GM19043 (cell line): ENCODE results near the gene CHTF8.
"Not testable (repeated sequence)": the region's sequence is repeated elsewhere in the genome, so short reads cannot be mapped to it uniquely, and the experiment has no call there.

Source experiments
- ATAC-seq: cut with Tn5 transposase; IDR thresholded peaks from one replicate; pipeline ENCODE4 v1.9.1; 2021; ENCODE audit warnings: low read depth; ENCODE audit not compliant: unreplicated experiment

Gene CHTF8

DNA sequence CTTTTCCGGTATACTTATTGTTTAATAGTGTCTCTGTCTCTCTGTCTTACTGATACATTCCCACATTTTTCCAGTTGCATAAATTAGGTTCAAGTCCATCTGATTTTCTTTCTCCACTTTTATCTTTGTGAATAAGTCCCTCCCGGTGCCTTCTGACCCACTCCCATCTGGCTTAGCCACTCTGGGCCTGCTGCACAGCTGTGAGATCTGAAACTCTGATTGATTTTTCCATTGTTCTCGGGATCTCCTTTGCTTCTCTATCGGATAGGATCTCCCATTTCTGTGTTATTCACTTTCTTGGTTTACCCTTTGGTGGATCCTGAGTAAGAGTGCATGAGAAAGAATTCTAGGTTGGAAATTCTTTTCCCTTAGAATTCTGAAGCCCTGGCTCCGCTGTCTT, 8.6 kb upstream of the CHTF8 start:
- no peak for ATAC-seq

DNA sequence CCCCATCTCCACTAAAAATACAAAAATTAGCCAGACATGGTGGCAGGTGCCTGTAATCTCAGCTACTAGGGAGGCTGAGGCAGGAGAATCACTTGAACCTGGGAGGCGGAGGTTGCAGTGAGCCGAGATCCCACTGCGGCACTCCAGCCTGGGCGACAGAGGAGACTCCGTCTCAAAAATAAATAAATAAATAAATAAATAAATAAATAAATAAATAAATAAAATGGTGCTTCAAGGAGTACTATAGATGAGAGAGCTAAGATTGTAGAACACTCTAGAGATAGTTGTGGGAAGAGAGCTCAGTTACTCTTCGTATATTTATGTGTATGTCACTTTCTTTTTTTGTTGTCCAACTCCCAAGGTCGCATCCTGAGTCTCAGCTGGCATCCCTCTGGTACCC, 7.1 kb upstream of the CHTF8 start:
- ATAC-seq: not testable (repeated sequence)

DNA sequence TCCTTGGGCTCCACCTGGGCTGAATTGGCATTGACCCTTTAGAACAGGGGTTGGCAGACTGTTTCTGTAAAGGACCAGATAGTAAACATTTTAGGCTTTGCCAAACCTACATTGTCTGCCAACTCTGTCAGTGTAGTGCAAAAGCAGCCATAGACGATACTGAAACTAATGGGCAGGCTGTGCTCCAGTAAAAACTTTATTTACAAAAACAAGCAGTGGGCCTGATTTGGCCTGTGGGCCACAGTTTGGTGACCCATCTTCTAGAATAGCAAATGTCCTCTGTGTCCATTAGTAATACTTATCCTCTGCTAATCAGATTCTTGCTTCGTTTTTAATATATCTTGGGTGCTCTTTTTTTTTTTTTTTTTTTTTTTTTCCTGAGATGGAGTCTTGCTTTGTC, 6.2 kb upstream of the CHTF8 start:
- ATAC-seq: no peak

DNA sequence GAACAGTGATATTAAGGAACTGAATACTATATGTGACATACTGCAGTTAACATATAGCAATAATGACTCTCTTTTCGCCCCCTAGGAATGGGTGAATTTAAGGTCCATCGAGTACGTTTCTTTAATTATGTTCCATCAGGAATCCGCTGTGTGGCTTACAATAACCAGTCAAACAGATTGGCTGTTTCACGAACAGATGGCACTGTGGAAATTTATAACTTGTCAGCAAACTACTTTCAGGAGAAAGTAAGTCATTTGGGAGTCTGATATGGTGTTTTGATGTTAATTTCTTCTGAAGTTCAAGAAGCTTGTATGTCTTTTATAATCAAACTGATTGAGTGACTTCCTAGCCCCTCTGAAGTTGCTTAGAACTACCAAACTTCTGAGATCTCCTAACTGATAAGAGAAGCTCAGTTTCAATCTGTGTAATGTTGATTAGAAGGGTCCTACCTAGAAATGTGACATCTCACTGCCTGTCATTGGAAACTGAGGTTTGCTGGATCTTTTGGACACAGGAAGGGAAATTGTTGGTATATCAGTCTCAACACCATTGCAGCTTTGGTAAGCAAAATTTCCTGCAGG, 1.1 kb upstream of the CHTF8 start:
- no peak for ATAC-seq

DNA sequence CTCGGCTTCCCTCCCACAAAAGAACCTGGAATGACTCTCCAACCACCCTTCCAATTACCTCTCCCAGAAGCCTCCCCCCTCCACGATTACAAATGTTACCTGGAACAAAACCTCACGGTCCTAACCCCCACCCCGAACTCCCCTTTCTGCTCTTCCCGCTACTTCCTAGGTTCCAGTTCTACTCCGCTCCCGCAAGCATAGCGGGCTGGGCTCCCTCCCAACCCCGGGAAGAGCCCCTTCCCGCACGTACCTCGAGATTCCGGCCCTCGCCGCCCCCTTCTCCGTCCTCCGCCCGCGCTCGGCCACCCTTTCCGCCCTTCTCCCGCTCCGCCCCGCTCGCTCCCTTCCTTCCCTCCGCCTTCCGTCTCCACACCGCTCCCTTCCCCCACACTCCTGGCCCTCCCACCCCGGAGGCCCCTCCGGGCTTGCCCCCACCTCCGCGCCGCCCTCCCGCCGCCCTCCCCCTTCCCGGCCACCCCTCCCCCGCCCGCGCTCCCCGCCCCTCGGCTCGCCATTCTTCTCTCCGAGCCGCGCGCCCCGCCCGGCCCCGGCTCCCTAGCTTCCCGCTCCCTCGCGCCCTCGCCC, 457 bp downstream of the CHTF8 start:
- ATAC-seq: peak; percentile 24

DNA sequence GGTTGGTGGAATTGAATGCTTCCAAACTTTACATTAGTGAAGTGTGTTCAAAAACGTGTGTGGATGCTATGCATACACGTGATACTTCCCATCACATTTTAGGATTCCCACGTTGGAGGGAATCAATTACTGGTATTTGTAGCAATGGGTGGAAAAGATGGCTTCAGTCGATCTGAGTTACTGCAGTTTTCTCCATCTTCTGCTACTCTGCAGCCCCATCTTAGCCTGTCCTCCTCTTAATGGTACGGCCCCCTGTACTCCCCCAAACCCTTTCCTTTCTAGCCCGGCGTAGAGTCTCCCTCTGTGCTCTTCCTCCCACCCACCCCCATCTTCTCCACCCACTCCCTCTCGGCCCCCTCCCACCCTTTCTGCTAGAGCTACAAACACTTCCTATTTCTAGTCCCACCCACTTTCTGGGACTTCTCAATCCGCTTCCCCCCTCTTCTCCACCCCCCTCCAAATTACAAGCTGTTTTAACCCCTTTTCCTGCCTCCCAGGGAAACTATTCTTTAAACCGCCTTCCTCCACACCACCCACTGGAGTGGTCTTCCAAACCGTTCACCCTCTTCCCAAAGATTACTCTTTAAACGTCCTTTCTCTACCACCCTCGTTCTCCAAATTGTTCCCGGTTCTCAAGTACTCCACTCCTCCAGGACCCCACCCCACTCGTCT, 1.1 kb downstream of the CHTF8 start:
- ATAC-seq: no peak

DNA sequence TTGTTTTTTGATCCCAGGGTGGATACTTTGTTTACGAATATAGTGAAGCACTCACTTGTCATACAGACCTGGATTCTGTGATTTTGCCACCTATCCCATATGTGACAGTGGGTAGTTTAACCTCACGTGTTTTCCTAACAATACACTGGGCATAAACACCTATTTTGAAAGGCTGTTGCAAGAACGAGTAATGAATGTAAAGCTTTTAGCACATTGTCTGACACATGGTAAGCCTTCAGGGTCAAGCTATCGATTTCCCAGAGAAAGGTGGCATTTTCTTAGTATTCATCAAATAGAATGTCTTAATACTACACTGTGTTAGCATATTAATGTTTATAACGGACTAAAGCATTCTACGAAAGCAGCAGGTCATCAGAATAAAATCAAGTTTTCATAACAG, 1.9 kb downstream of the CHTF8 start:
- no peak for ATAC-seq

DNA sequence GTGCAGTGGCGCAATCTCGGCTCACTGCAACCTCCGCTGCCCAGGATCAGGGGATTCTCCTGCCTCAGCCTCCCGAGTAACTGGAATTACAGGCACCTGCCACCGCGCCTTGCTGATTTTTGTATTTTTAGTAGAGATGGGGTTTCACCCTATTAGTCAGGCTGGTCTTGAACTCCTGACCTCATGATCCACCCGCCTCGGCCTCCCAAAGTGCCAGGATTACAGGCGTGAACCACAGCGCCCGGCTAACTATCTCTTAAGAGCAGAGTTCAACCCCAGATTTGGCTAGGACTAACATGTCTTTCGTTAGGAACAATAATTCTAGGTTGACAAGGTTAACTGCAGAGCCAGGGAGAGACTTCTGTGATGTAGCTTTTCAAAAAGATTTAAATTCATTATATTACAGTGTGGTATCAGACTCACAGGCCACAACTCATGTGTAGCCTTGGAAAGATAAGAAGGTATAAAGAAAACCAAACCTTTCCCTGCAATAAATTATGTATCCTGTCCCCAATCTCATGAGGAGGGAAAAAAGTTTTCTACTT, 4.3 kb downstream of the CHTF8 start:
- no peak for ATAC-seq

DNA sequence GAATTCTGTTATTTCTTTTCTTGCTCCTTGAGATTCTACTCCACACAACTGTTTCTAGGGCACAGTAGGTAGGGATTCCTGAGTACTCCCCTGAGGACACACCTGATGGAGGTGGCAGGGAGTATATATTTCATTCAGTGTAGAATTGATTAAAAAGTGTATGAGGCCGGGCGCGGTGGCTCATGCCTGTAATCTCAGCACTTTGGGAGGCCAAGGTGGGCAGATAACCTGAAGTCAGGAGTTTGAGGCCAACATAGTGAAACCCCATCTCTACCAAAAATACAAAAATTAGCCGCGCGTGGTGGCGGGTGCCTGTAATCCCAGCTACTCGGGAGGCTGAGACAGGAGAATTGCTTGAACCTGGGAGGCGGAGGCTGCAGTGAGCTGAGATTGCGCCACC, 5.6 kb downstream of the CHTF8 start:
- ATAC-seq: not testable (repeated sequence)

DNA sequence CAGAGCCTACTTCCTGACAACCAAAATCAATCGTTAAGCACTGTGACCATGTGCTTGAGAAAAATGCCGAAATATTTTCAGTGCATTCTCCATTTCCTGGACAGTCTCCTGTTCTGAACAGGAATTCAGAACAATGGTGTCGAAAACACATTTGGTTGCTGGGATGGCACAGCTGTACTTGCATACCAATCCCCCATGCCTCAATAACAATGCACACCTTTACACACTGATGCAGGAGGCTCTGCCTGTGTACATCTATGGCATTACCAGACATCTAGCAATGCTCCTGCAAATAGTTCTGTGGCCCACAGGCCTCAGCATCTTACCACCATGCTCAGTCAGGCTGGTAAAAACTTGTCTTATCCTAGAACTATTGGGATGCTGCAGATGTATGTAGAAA, 6.2 kb downstream of the CHTF8 start:
- no peak for ATAC-seq

DNA sequence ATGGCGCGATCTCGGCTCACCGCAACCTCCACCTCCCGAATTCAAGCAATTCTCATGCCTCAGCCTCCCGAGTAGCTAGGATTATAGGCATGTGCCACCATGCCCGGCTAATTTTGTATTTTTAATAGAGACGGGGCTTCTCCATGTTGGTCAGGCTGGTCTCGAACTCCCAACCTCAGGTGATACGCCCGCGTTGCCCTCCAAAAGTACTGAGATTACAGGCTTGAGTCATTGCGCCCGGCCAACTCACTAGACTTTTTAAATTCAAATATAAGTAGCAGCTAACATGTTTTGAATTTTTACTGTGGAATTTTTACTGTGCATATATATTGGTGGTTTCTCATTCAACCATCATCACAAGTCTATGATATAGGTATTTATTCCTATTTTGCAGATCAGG, 7.4 kb downstream of the CHTF8 start:
- ATAC-seq: not testable (repeated sequence)

DNA sequence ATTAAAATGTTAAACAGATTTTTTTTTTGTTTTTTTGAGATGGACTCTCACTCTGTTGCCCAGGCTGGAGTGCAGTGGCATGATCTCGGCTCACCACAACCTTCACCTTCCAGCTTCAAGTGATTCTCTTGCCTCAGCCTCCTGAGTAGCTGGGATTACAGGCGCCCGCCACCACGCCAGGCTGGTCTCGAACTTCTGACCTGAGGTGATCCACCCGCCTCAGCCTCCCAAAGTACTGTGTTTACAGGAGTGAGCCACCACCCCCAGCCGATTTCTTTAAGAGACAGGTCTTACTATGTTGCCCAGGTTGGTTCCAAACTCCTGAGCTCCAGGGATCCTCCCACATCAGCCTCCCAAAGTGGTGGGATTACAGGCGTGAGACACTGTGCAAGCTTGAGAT, 8.0 kb downstream of the CHTF8 start:
- not testable (repeated sequence) for ATAC-seq

DNA sequence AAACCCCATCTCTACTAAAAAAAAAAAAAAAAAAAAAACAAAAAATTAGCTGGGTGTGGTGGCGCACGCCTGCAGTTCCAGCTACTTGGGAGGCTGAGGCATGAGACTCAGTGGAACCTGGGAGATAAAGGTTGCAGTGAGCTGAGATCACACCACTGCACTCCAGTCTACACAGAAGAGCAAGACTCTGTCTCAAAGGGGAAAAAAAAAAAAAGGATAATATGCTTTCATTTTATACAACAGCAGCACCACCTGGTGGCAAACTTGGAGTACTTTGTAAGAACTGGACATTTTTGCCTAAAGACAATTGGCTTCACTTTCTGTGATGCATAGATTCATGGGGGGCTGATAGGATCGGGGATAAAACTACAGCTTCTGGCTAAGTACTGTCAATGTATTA, 8.5 kb downstream of the CHTF8 start:
- ATAC-seq: no peak

DNA sequence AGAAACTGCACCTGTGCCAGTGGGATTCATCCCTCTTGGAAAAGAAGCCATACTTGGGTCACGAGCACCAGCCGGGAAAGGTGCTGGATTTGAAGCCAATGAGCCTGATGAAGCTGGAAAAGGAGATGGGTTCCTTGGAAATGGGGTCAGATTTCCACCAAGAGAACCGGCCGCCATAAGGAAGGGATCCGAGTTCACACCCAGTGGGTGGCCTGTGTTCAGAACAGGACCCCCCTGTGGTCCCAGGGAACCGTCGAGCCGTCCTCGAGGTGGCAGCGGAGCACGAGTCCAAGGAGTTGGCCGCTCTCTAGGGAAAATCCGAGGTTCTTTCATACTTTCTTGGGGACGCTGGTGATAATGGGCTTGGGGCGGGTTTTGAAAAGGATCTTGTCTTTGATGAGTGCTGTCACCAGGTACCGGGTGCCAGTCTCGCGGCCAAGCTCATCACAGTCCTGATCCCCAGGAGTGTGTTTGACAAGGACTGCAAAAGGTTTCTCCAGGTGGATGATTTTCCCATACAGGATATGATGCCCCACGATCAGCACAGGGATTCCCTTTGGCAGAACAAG, 12.2 kb downstream of the CHTF8 start:
- ATAC-seq: no peak

DNA sequence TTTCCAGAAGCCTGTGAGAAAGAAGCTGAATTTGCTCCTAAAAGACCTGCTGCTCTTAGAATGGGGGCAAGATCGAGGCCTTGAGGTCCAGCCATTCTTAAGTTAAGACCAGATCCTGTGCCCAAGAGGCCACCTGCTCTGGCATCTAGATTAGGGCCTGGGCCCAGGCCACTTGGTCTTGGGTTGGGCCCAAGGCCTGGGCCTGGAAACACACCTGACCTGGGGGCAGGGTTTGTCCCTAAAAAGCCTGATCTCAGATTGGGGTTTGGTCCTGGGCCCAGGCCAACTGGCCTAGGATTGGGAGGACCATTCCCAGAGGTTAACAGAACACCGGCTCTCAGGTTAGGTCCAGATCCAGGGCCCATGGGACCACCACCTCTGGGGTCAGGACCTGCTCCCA, 12.9 kb downstream of the CHTF8 start:
- ATAC-seq: no peak

DNA sequence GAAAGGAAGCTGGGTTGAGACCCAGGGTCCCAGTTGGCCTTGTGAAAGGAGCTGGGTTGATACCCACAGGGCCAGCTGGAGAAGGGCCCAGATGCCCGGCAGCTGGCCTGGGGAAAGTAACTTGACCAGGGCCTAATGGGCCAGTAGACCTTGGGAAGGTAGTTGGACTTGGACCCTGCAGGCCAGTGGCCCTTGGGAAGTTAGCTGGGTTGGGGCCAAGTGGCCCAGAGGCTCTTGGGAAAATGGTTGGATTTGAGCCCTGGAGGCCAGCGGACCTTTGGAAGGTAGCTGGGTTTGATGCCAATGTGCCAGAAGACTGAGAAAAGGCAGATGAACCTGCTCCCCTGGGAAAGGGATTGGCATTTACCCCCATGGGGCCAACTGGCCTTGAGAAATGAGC, 13.4 kb downstream of the CHTF8 start:
- no peak for ATAC-seq

DNA sequence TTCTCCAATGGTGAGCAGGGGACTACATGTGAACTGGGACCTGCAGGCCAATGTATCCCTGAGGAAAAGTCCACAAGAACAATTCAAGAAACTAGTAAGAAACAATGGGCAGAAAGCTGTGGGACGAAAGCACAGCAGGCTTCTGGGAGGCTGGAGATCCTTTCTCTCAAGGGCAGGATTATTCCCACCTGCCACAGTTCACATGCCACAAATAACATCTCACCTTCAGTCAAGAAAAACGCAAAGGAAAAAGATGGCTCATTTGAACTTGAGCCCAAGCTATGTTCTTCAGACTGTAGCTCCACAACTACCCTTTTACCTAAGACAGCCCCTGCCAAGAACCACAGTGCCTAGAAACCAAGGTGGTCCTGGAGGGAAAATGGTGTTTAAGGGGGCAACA, 13.9 kb downstream of the CHTF8 start:
- no peak for ATAC-seq

DNA sequence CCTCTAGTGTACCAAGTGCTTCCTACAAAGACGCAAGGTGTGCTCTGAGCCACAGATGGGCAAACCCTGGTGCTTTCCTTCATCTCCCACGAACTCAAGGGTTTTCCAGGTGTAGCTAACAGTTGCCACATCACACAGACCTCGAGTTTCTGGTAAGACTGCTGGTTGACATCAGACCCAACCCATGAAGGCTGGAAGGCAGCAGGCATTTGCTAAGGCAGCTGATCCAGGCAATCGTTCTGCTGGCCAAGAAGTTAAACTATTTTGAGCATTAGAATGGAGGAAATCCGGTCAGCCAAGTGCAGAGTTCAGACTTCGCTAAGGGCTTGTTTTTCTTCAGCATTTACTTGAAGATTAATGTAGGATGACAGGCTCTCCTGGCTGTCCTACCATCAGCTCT, 15.5 kb downstream of the CHTF8 start:
- no peak for ATAC-seq

DNA sequence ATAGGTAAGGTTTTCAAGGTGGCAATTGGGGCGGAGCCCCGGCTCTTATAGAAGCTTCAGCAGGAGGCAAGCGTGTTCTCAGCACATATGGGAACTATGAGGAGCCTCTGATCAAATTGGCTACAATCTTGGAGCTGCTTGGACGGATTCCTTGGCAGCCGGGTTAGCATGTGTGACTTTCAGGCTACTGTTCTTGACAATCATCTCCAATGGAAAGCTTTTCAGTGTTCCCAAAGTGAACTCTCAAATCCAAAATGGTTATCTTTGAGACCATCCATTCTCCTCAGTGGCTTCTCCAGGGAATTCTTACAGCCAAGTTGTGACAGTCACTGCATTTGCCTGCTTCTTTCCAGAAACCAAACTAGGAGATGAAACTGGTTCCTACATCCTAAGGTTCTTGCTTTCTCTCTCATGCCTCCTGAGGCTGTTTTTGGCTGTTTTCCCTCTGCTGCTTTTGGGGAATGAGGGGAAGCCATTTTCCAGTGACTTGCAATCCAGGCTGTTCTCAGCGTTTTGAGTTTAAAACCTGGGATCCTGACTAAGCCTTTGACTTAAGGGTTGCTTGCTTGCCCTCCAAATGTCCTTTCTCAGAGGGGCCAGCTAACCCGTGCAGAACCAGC, 16.0 kb downstream of the CHTF8 start:
- no peak for ATAC-seq

DNA sequence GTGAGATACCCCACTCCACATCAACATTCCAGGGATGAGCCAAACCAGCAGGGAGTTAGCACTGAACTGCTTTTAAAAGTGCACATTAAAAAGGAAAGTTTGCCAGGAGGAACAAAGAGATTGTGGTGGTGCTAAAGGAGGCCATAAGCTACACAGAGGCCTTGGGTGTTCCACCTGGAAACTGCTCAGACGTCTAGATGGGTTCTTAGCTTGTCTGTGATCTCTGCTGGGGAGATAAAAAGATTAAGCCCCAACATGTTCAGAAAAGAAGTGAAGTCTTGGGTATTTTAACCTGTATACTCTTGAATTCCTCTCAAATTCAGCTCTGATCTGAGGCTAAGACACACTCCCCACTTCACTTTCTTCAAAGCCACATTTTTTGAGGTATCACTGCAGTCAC, 16.6 kb downstream of the CHTF8 start:
- ATAC-seq: no peak

DNA sequence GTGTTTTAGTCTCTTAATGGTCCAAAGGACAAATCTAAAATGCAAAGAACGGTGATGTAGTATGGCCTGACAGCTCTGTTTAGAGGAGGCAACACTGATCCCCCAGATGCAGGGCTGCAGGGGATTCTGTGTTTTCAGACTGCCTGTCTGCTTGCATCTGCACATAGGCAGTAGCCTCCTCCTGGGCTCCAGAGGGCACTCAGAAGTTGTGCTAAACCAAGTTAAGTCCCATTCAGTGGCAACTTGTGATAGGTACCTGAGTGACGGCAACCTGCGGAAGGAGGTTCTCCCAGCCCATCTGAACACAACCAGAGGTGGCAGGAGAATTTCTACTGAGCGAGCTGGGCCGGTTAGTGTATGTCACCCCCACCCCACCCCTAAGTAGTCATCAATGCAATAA, 17.0 kb downstream of the CHTF8 start:
- ATAC-seq: no peak
